Uterus (tissue), 4 donors: ENCODE measurements around the gene GRID2. TPM values are rescaled to one million over a fixed set of nuclear protein-coding genes. Genes with fewer than 3 reads are reported as not detected.
"Not testable (repeated sequence)": the region's sequence is repeated elsewhere in the genome, so short reads cannot be mapped to it uniquely, and the experiment has no call there.

Experiments used
- DNase-seq, 2 donors: peaks; one replicate each; pipeline ENCODE4 v3.0.0-alpha.2; 2019 to 2020
- H3K27ac ChIP-seq, 2 donors: fragments of 200-600 bp; sonication (generic); 1 replicate in 1 of 2; 2 replicates in 1 of 2; pipeline ENCODE4 v1.5.1; 2016 to 2018
- H3K27me3 ChIP-seq, 2 donors: fragments of 200-600 bp; sonication (generic); one replicate each; pipeline ENCODE4 v1.5.1; 2018 to 2019; ENCODE audit warnings: control low read depth in 1 of 2
- H3K36me3 ChIP-seq, 2 donors: fragments of 200-600 bp; sonication (generic); one replicate each; pipeline ENCODE4 v1.5.1; 2019; ENCODE audit warnings: control low read depth in 1 of 2
- H3K4me1 ChIP-seq, 2 donors: fragments of 200-600 bp; sonication (generic); one replicate each; pipeline ENCODE4 v1.5.1; 2018 to 2019; ENCODE audit warnings: control low read depth in 1 of 2
- H3K4me3 ChIP-seq, 2 donors: fragments of 200-600 bp; sonication (generic); 1 replicate in 1 of 2; 2 replicates in 1 of 2; pipeline ENCODE4 v1.5.1; 2018 to 2019; ENCODE audit warnings: mild to moderate bottlenecking in 1 of 2
- H3K9me3 ChIP-seq, 2 donors: fragments of 200-600 bp; sonication (generic); one replicate each; pipeline ENCODE4 v1.5.1; 2019; ENCODE audit warnings: control low read depth in 1 of 2
- CTCF ChIP-seq, 4 experiments: fragments of 200-600 bp in 2 of 4; fragments of 450-650 bp in 2 of 4; sonication (generic) in 2 of 4; IDR thresholded peaks; one replicate each; pipeline ENCODE4 v1.5.1; 2016 to 2019; ENCODE audit warnings: antibody characterized with exemption in 4 of 4, mild to moderate bottlenecking in 2 of 4, moderate library complexity in 1 of 4
- POLR2A ChIP-seq, 2 donors: fragments of 450-650 bp; IDR thresholded peaks; one replicate each; pipeline ENCODE4 v1.6.1; 2016; ENCODE audit warnings: antibody characterized with exemption in 2 of 2, mild to moderate bottlenecking in 1 of 2, moderate library complexity in 1 of 2
- intact Hi-C: fragments of 100-400 bp; cut with DNase I; formaldehyde crosslinking; loops from one replicate; pipeline ENCODE4 v1.15.1; 2023; ENCODE audit warnings: low total_unique reads
- total RNA-seq, 4 donors: library from RNA; depleted of rRNA in 3 of 4; stranded (reverse); fragments of >200 nt in 3 of 4; gene quantifications; one replicate each; pipeline versions ENCODE4 v1.1.0 to v1.2.4, GENCODE V29; 2014 to 2023
- donor health status: DM: yes; HTN: yes; CAD: no.

GRID2 gene
- total RNA-seq, 4 donors from 2014 or later: 0.27 to 33.3 (median 0.59) TPM; not detected in 1

GRCh38 chr4:93355411-93355810, 1051.6 kb downstream of the GRID2 start:
- Histone ChIP-seq H3K36me3 (no peaks in the 10 kb centered on the region), H3K4me1 (no peaks in the 10 kb centered on the region), H3K4me3 (no peak overlapping the region), H3K27ac (no peak overlapping the region), H3K9me3 (no peaks in the 10 kb centered on the region), H3K27me3 (no peaks in the 10 kb centered on the region)
- TF ChIP-seq CTCF (IDR thresholded peaks at IDR 0.05) (no peak), POLR2A (IDR thresholded peaks at IDR 0.05) (no peak)
- DNase-seq: no peak
- intact Hi-C loops: no loop called here

- no peak overlapping the region for H3K27ac ChIP-seq
- no peaks in the 10 kb centered on the region for H3K4me1 ChIP-seq
- no peak overlapping the region for H3K4me3 ChIP-seq
- TF ChIP-seq CTCF (IDR thresholded peaks at IDR 0.05) (no peak), POLR2A (IDR thresholded peaks at IDR 0.05) (no peak)
- no peaks in the 10 kb centered on the region for H3K27me3 ChIP-seq
- intact Hi-C loops: no loop called here
- no peak for DNase-seq
- H3K36me3 ChIP-seq: no peaks in the 10 kb centered on the region
- H3K9me3 ChIP-seq: no peaks in the 10 kb centered on the region
These were observed 1055.8 kb downstream of the GRID2 start for GRCh38 chr4:93359586-93359985.

- DNase-seq, H3K9me3 ChIP-seq, H3K36me3 ChIP-seq, H3K27ac ChIP-seq, H3K4me3 ChIP-seq, H3K4me1 ChIP-seq, intact Hi-C loops, H3K27me3 ChIP-seq: not testable (repeated sequence)
These were observed 1062.5 kb downstream of the GRID2 start for GRCh38 chr4:93366169-93366755.

GRCh38 chr4:93368968-93369367, 1065.2 kb downstream of the GRID2 start:
- no peak for TF ChIP-seq CTCF (IDR thresholded peaks at IDR 0.05)
- no peak for TF ChIP-seq POLR2A (IDR thresholded peaks at IDR 0.05)

GRCh38 chr4:93370256-93370655, 1066.5 kb downstream of the GRID2 start:
- H3K27me3 ChIP-seq: no peaks in the 10 kb centered on the region
- TF ChIP-seq POLR2A (IDR thresholded peaks at IDR 0.05) (no peak), CTCF (IDR thresholded peaks at IDR 0.05) (no peak)
- no peaks in the 10 kb centered on the region for H3K4me1 ChIP-seq
- intact Hi-C loops: no loop called here
- no peak overlapping the region for H3K27ac ChIP-seq
- no peak overlapping the region for H3K4me3 ChIP-seq
- DNase-seq: no peak
- H3K9me3 ChIP-seq: no peaks in the 10 kb centered on the region
- no peaks in the 10 kb centered on the region for H3K36me3 ChIP-seq

More at GRCh38 chr4:93368968-93369367, 1065.2 kb downstream of the GRID2 start:
- intact Hi-C loops: no loop called here
- Histone ChIP-seq H3K9me3 (no peaks in the 10 kb centered on the region), H3K27ac (no peak overlapping the region), H3K36me3 (no peaks in the 10 kb centered on the region), H3K27me3 (no peaks in the 10 kb centered on the region), H3K4me1 (no peaks in the 10 kb centered on the region), H3K4me3 (no peak overlapping the region)
- DNase-seq: no peak
